ENCODE data around the gene PDGFRA. TPM values are rescaled to one million over a fixed set of nuclear protein-coding genes. Genes with fewer than 3 reads are reported as not detected.

Gene PDGFRA
- total RNA-seq, 1 donor from 2014 or later = 1.3 TPM

GRCh38 chr4:54254116-54254914, 25.2 kb downstream of the PDGFRA start:
- no peak for TF ChIP-seq CTCF (conservative IDR thresholded peaks at IDR 0.05; ENCODE audit: low read depth, low read length)
- no peak overlapping the region for H3K4me3 ChIP-seq (ENCODE audit: low read depth, low read length)
- DNase-seq (ENCODE audit: low read depth) = no peak

- no peak overlapping the region for H3K4me3 ChIP-seq (ENCODE audit: low read depth, low read length)
- DNase-seq (ENCODE audit: low read depth) = no peak
- no peak for TF ChIP-seq CTCF (conservative IDR thresholded peaks at IDR 0.05; ENCODE audit: low read depth, low read length)
These were observed 25.8 kb downstream of the PDGFRA start for GRCh38 chr4:54254915-54255246.

GRCh38 chr4:54255881-54256280, 26.8 kb downstream of the PDGFRA start:
- DNase-seq (ENCODE audit: low read depth) = no peak
- no peak for TF ChIP-seq CTCF (conservative IDR thresholded peaks at IDR 0.05; ENCODE audit: low read depth, low read length)
- no peak overlapping the region for H3K4me3 ChIP-seq (ENCODE audit: low read depth, low read length)

- TF ChIP-seq CTCF (conservative IDR thresholded peaks at IDR 0.05; ENCODE audit: low read depth, low read length) = no peak
- H3K4me3 ChIP-seq (ENCODE audit: low read depth, low read length) = no peak overlapping the region
- no peak for DNase-seq (ENCODE audit: low read depth)
These were observed 27.7 kb downstream of the PDGFRA start for GRCh38 chr4:54256491-54257486.

GRCh38 chr4:54265366-54265765, 36.3 kb downstream of the PDGFRA start:
- no peak for DNase-seq (ENCODE audit: low read depth)
- TF ChIP-seq CTCF (conservative IDR thresholded peaks at IDR 0.05; ENCODE audit: low read depth, low read length) = no peak
- no peak overlapping the region for H3K4me3 ChIP-seq (ENCODE audit: low read depth, low read length)

GRCh38 chr4:54268151-54268550, 39.1 kb downstream of the PDGFRA start:
- H3K4me3 ChIP-seq (ENCODE audit: low read depth, low read length) = no peak overlapping the region
- TF ChIP-seq CTCF (conservative IDR thresholded peaks at IDR 0.05; ENCODE audit: low read depth, low read length) = no peak
- no peak for DNase-seq (ENCODE audit: low read depth)

Data from epithelial cell of proximal tubule (primary cell).